ENCODE results near the gene RIN3. TPM values are rescaled to one million over a fixed set of nuclear protein-coding genes. Genes with fewer than 3 reads are reported as not detected.

Gene RIN3
- total and polyA plus RNA-seq, 2 of the 4 experiments (the other 2 are of a cell fraction), result 2.5 to 11.1 TPM

DNA sequence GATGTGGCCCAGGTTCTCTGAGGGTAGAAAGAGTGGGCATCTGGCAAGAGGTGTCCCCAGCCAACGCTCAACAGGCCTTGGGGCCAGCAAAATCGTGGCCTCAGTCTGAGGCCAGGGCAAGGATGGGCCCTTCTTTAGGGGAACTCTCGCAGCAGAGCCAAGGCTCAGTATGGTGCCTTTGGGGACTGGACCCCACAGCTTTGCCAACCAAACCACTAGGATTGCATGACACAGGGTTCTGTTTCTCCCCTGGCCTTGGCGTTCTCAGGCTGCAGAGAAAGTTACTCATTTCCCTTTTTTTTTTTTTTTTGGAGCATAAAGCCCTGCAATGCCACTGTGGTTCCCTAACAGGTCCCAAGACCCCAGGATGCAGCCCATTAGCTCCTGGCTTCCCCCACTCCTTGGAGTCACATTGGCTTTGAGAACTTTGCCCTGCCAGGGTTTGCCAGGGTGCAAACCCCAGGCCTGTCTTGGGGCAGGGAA is 134.3 kb downstream of the RIN3 start:
- H4K8ac ChIP-seq (ENCODE audit: low read depth in 2 of 2, low read length in 2 of 2), result peak overlapping the region; percentile 93 to 98
- TF ChIP-seq CEBPB (IDR thresholded peaks at IDR 0.05; ENCODE audit: low read depth, low read length), result 0 out of 2 replicates have a peak, but pooled peaks have one; percentile 36
- no peak for TF ChIP-seq RCOR1 (IDR thresholded peaks at IDR 0.05; ENCODE audit: insufficient replicate concordance, low read length)
- peak overlapping the region; percentile 0 for H3K4me2 ChIP-seq (ENCODE audit: low read depth, low read length)
- WGBS, 2 experiments (ENCODE audit: extremely low coverage in 2 of 2, insufficient read length in 1 of 2), result no CpG with 5 or more reads among the region's 4 CpGs
- H3K9ac ChIP-seq (ENCODE audit: low read depth, low read length), result peak overlapping the region; percentile 90
- CTCF ChIA-PET, result interaction anchor here (0.6 kb wide), 2 partner anchors 9 to 106 kb away, joined by 3 read pairs; no protein-coding TSS in a partner anchor
- dilution Hi-C loops (cut with HindIII; ENCODE audit: low sequenced_read_pairs, unreplicated experiment) (no loop called here), in situ Hi-C loops (cut with MboI; ENCODE audit: low sequenced_read_pairs) (no loop called here), intact Hi-C loops (cut with micrococcal nuclease) (loop anchor here (2.0 to 10.0 kb wide), 3 partner anchors 61 to 133 kb away; partner anchors contain the start of gene RIN3)
- peak overlapping the region; percentile 97; the same call in 2 of the 3 replicates for H2BK15ac ChIP-seq (ENCODE audit: low read depth, low read length)
- peak overlapping the region; percentile 99 for H2BK120ac ChIP-seq (ENCODE audit: low read depth, low read length)
- H2AK5ac ChIP-seq (ENCODE audit: low read depth, low read length), result peak overlapping the region; percentile 95
- H3K36me3 ChIP-seq (ENCODE audit: control insufficient read depth, insufficient read depth, low read length), result peaks cover 19% of the 10 kb centered on the region; the same call in 1 of the 2 replicates
- H2AFZ ChIP-seq (replicated peaks; ENCODE audit: low read length, poor library complexity), result peak overlapping the region; percentile 48
- H3K14ac ChIP-seq (replicated peaks; ENCODE audit: low read depth, low read length), result peak overlapping the region; percentile 98
- H3K9me3 ChIP-seq (ENCODE audit: control insufficient read depth, insufficient read depth, low read length), result peaks cover 5% of the 10 kb centered on the region
- peaks cover 50% of the 10 kb centered on the region for H3K4me1 ChIP-seq (ENCODE audit: control insufficient read depth, insufficient read depth, low read length)
- no peaks in the 10 kb centered on the region for H3K27me3 ChIP-seq (ENCODE audit: control insufficient read depth, insufficient read depth, low read length)
- H4K20me1 ChIP-seq (ENCODE audit: insufficient read depth, low read length), result 0 out of 2 replicates have a peak, but pooled peaks cover 4% of the 10 kb centered on the region
- H2AK9ac ChIP-seq (replicated peaks; ENCODE audit: low read depth, low read length, poor library complexity), result peak overlapping the region; percentile 84
- no TSS peak for BruUV-seq (replicated peaks)
- DNase-seq, result peak; percentile 59
- H3K4ac ChIP-seq (ENCODE audit: low read depth, low read length), result peak overlapping the region; percentile 100
- POLR2A ChIA-PET (ENCODE audit: unreplicated experiment), result no interaction called here
- peak overlapping the region; percentile 99 for H2BK5ac ChIP-seq (ENCODE audit: low read depth, low read length, poor library complexity, severe bottlenecking)
- peak overlapping the region; percentile 91 for H3K56ac ChIP-seq (ENCODE audit: extremely low read depth, insufficient read depth, low read length)
- H3K79me1 ChIP-seq (ENCODE audit: low read depth in 1 of 2, low read length in 2 of 2), result peaks cover 14 to 44% of the 10 kb centered on the region in 2 experiments
- H3K23ac ChIP-seq (ENCODE audit: low read depth, low read length), result peak overlapping the region; percentile 98
- H4K5ac ChIP-seq (ENCODE audit: low read depth, low read length), result peak overlapping the region; percentile 68
- ATAC-seq (ENCODE audit: low read depth), result no peak; the same call in 1 of the 2 replicates
- H4K91ac ChIP-seq (ENCODE audit: insufficient read depth, low read depth, low read length), result peak overlapping the region; percentile 100
- H2BK20ac ChIP-seq (ENCODE audit: low read depth, low read length), result peak overlapping the region; percentile 87
- H3K18ac ChIP-seq (ENCODE audit: low read depth, low read length), result peak overlapping the region; percentile 97
- H3K9me1 ChIP-seq (ENCODE audit: insufficient read depth, low read length), result peaks cover 43% of the 10 kb centered on the region
- H3K27ac ChIP-seq (ENCODE audit: insufficient read depth, low read length), result peak overlapping the region; percentile 100
- H3K4me3 ChIP-seq (ENCODE audit: insufficient read depth, low read depth, low read length), result no peak overlapping the region
